Stimulated activated CD4-positive, alpha-beta T cell treated with anti-CD3 and anti-CD28 coated beads, Interleukin-2, amount 100 ng/mL, for 48 hours (primary cell): Measurements from ENCODE around the gene PCDHA6.
A peak's percentile ranks its signal among the peaks of the same experiment; 100 is the strongest.
"Not testable (repeated sequence)": the region's sequence is repeated elsewhere in the genome, so short reads cannot be mapped to it uniquely, and the experiment has no call there.

ENCODE experiments used
- DNase-seq, 2 donors: peaks; one replicate each; pipeline ENCODE4 v3.0.0-alpha.2; 2020

The PCDHA6 gene

GRCh38 chr5:140822969-140823368 is 4.8 kb upstream of the PCDHA6 start:
- DNase-seq: not testable (repeated sequence)

- no peak for DNase-seq
These were observed 4.3 kb upstream of the PCDHA6 start for GRCh38 chr5:140823475-140823874.

- DNase-seq: no peak
These were observed 590 bp downstream of the PCDHA6 start for GRCh38 chr5:140828362-140828737.

GRCh38 chr5:140829511-140830501 is 2.0 kb downstream of the PCDHA6 start:
- not testable (repeated sequence) for DNase-seq

GRCh38 chr5:140833993-140834392 is 6.2 kb downstream of the PCDHA6 start, which contains the start of gene PCDHA7:
Gene PCDHA7, plus strand, starts transcription at chr5:140834269. Its CDS starts 115 bp downstream, at chr5:140834384.
- no peak for DNase-seq

- not testable (repeated sequence) for DNase-seq
These were observed 6.8 kb downstream of the PCDHA6 start for GRCh38 chr5:140834439-140835008.

GRCh38 chr5:140835622-140836510 is 8.1 kb downstream of the PCDHA6 start:
- no peak for DNase-seq

GRCh38 chr5:140840978-140841962 is 13.5 kb downstream of the PCDHA6 start, which contains the start of gene PCDHA8:
Gene PCDHA8, plus strand, starts transcription at chr5:140841187. Its CDS starts 135 bp downstream, at chr5:140841322.
- DNase-seq: peak in 1 of 2 donors; percentile 24

- DNase-seq: no peak
These were observed 15.3 kb downstream of the PCDHA6 start for GRCh38 chr5:140842798-140843733.

- not testable (repeated sequence) for DNase-seq
These were observed 20.7 kb downstream of the PCDHA6 start, which contains the start of gene PCDHA9 for GRCh38 chr5:140848139-140849102. Gene PCDHA9, plus strand, starts transcription at chr5:140848382. Its CDS starts 114 bp downstream, at chr5:140848496.

GRCh38 chr5:140849831-140850634 is 22.3 kb downstream of the PCDHA6 start:
- not testable (repeated sequence) for DNase-seq

GRCh38 chr5:140855772-140856674 is 28.3 kb downstream of the PCDHA6 start, which contains the start of gene PCDHA10:
Gene PCDHA10, plus strand, starts transcription at chr5:140855897. Its CDS starts 152 bp downstream, at chr5:140856049.
- no peak for DNase-seq

- no peak for DNase-seq
These were observed 29.6 kb downstream of the PCDHA6 start for GRCh38 chr5:140857177-140857986.

- DNase-seq: no peak
These were observed 30.2 kb downstream of the PCDHA6 start for GRCh38 chr5:140857987-140858240.

GRCh38 chr5:140862441-140863295 is 34.9 kb downstream of the PCDHA6 start:
- DNase-seq: no peak
